PC-3 (cell line): Measurements from ENCODE around the gene BCL3.

Experiments
- EZH2 ChIP-seq: fragments of 300-600 bp; sonication (generic); IDR thresholded peaks from one replicate; pipeline ENCODE4 v1.6.1; 2017; ENCODE audit warnings: antibody characterized with exemption, mild to moderate bottlenecking, low read length; ENCODE audit not compliant: unreplicated experiment
- EZH2phosphoT487 ChIP-seq: fragments of 300-600 bp; sonication (generic); IDR thresholded peaks from 2 replicates; pipeline ENCODE4 v1.6.1; 2018; ENCODE audit warnings: mild to moderate bottlenecking, antibody characterized with exemption, low read length, borderline replicate concordance
- TF ChIP-seq, protein P1 (sequence below): fragments of 300-600 bp; sonication (generic); conservative IDR thresholded peaks from 2 replicates; pipeline ENCODE4 v1.5.1; 2017; ENCODE audit warnings: antibody characterized with exemption, low read depth, mild to moderate bottlenecking, low read length

DNA sequence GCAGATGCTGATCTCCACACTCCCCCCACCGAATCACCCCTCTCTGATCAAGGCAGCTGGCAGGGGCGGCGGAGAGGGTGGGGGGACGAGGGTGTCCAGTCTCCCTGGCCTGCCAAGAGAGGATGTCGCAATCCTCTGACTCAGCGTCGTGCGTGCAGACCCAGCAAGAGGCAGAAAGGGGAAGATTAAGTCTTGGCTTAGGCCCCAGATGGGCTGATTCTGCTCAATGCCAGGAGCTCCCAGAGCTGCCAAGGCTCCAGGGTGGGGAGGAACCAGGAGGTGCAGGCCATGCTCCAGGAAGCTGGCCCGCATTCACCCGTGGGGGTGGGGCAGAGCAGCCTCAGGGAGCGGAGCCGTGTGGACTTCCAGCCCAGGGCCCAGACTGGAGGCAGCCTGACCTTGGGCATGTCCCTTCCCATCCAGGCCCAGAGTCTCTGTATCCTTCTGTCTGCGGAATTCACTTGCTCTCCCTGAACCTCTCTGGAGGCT lies 6.6 kb upstream of the BCL3 start:
- TF ChIP-seq, protein P1, sequence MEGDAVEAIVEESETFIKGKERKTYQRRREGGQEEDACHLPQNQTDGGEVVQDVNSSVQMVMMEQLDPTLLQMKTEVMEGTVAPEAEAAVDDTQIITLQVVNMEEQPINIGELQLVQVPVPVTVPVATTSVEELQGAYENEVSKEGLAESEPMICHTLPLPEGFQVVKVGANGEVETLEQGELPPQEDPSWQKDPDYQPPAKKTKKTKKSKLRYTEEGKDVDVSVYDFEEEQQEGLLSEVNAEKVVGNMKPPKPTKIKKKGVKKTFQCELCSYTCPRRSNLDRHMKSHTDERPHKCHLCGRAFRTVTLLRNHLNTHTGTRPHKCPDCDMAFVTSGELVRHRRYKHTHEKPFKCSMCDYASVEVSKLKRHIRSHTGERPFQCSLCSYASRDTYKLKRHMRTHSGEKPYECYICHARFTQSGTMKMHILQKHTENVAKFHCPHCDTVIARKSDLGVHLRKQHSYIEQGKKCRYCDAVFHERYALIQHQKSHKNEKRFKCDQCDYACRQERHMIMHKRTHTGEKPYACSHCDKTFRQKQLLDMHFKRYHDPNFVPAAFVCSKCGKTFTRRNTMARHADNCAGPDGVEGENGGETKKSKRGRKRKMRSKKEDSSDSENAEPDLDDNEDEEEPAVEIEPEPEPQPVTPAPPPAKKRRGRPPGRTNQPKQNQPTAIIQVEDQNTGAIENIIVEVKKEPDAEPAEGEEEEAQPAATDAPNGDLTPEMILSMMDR: no peak
- TF ChIP-seq EZH2 (no peak), EZH2phosphoT487 (no peak)
